ENCODE results near the gene CCNE1.

Gene CCNE1

GRCh38 chr19:29769997-29770396, 41.8 kb upstream of the CCNE1 start:
- Histone ChIP-seq H3K4me3 (ENCODE audit: control insufficient read depth in 1 of 7, extremely low read depth in 1 of 7, insufficient read depth in 4 of 7, low read depth in 2 of 7, low read length in 6 of 7) (no peak overlapping the region), H3K9me3 (ENCODE audit: control extremely low read depth in 1 of 5, control insufficient read depth in 4 of 5, insufficient read depth in 2 of 5, low read depth in 1 of 5, low read length in 4 of 5) (no peaks in the 10 kb centered on the region), H3K4me1 (ENCODE audit: control extremely low read depth in 1 of 4, control insufficient read depth in 4 of 4, insufficient read depth in 4 of 4, low read length in 3 of 4) (peaks cover 0 to 10% (median 7%) of the 10 kb centered on the region in 4 experiments), H3K27ac (ENCODE audit: insufficient read depth in 1 of 2, low read depth in 1 of 2, low read length in 2 of 2, poor library complexity in 1 of 2, severe bottlenecking in 2 of 2) (no peak overlapping the region), H3K27me3 (replicated peaks in 2 of 5; ENCODE audit: control insufficient read depth in 4 of 5, insufficient read depth in 5 of 5, low read length in 4 of 5) (no peaks in the 10 kb centered on the region), H3K36me3 (ENCODE audit: control insufficient read depth in 4 of 4, insufficient read depth in 4 of 4, low read length in 3 of 4) (no peaks in the 10 kb centered on the region)
- no peak for DNase-seq
- ChIA-PET POLR2A (interaction anchor here (0.7 kb wide), 1 partner anchor 16 kb away, joined by 3 read pairs; no protein-coding TSS in a partner anchor), CTCF (interaction anchor here (1.2 to 5.3 kb wide), 4 partner anchors 11 to 87 kb away, joined by 3 to 37 read pairs (median 4); no protein-coding TSS in a partner anchor)
- WGBS (ENCODE audit: insufficient coverage): 95% methylated on average over 7 of the region's 8 CpGs

GRCh38 chr19:29770648-29771047, 41.1 kb upstream of the CCNE1 start:
- Histone ChIP-seq H3K9me3 (ENCODE audit: control extremely low read depth in 1 of 5, control insufficient read depth in 4 of 5, insufficient read depth in 2 of 5, low read depth in 1 of 5, low read length in 4 of 5) (no peaks in the 10 kb centered on the region), H3K36me3 (ENCODE audit: control insufficient read depth in 4 of 4, insufficient read depth in 4 of 4, low read length in 3 of 4) (no peaks in the 10 kb centered on the region), H3K4me3 (ENCODE audit: control insufficient read depth in 1 of 7, extremely low read depth in 1 of 7, insufficient read depth in 4 of 7, low read depth in 2 of 7, low read length in 6 of 7) (no peak overlapping the region), H3K27me3 (replicated peaks in 2 of 5; ENCODE audit: control insufficient read depth in 4 of 5, insufficient read depth in 5 of 5, low read length in 4 of 5) (no peaks in the 10 kb centered on the region), H3K27ac (ENCODE audit: insufficient read depth in 1 of 2, low read depth in 1 of 2, low read length in 2 of 2, poor library complexity in 1 of 2, severe bottlenecking in 2 of 2) (no peak overlapping the region), H3K4me1 (ENCODE audit: control extremely low read depth in 1 of 4, control insufficient read depth in 4 of 4, insufficient read depth in 4 of 4, low read length in 3 of 4) (peaks cover 0 to 17% (median 14%) of the 10 kb centered on the region in 4 experiments)
- POLR2A ChIA-PET: no interaction called here
- no peak for DNase-seq
- CTCF ChIA-PET: interaction anchor here (1.0 to 5.3 kb wide), 6 partner anchors 12 to 108 kb away, joined by 3 to 37 read pairs (median 5); no protein-coding TSS in a partner anchor
- 86% methylated on average over 4 of the region's 7 CpGs for WGBS (ENCODE audit: insufficient coverage)

GRCh38 chr19:29771708-29772414, 39.9 kb upstream of the CCNE1 start:
- H3K4me1 ChIP-seq (ENCODE audit: control extremely low read depth in 1 of 4, control insufficient read depth in 4 of 4, insufficient read depth in 4 of 4, low read length in 3 of 4): peaks cover 0 to 18% (median 15%) of the 10 kb centered on the region in 4 experiments
- H3K4me3 ChIP-seq (ENCODE audit: control insufficient read depth in 1 of 7, extremely low read depth in 1 of 7, insufficient read depth in 4 of 7, low read depth in 2 of 7, low read length in 6 of 7): no peak overlapping the region
- ChIA-PET POLR2A (no interaction called here), CTCF (interaction anchor here (0.6 to 5.3 kb wide), 15 partner anchors 8 to 876 kb away, joined by 3 to 37 read pairs (median 4); no protein-coding TSS in a partner anchor)
- WGBS (ENCODE audit: insufficient coverage): 42% methylated on average over 8 of the region's 14 CpGs
- no peaks in the 10 kb centered on the region for H3K27me3 ChIP-seq (replicated peaks in 2 of 5; ENCODE audit: control insufficient read depth in 4 of 5, insufficient read depth in 5 of 5, low read length in 4 of 5)
- no peaks in the 10 kb centered on the region for H3K36me3 ChIP-seq (ENCODE audit: control insufficient read depth in 4 of 4, insufficient read depth in 4 of 4, low read length in 3 of 4)
- no peaks in the 10 kb centered on the region for H3K9me3 ChIP-seq (ENCODE audit: control extremely low read depth in 1 of 5, control insufficient read depth in 4 of 5, insufficient read depth in 2 of 5, low read depth in 1 of 5, low read length in 4 of 5)
- no peak overlapping the region for H3K27ac ChIP-seq (ENCODE audit: insufficient read depth in 1 of 2, low read depth in 1 of 2, low read length in 2 of 2, poor library complexity in 1 of 2, severe bottlenecking in 2 of 2)
- DNase-seq: peak; percentile 31 to 63 (median 50)

- CTCF ChIA-PET: interaction anchor here (0.6 to 2.4 kb wide), 7 partner anchors 13 to 106 kb away, joined by 3 to 10 read pairs (median 4); no protein-coding TSS in a partner anchor
- Histone ChIP-seq H3K4me1 (ENCODE audit: control extremely low read depth in 1 of 4, control insufficient read depth in 4 of 4, insufficient read depth in 4 of 4, low read length in 3 of 4) (peaks cover 0 to 18% (median 15%) of the 10 kb centered on the region in 4 experiments), H3K27me3 (replicated peaks in 2 of 5; ENCODE audit: control insufficient read depth in 4 of 5, insufficient read depth in 5 of 5, low read length in 4 of 5) (no peaks in the 10 kb centered on the region), H3K9me3 (ENCODE audit: control extremely low read depth in 1 of 5, control insufficient read depth in 4 of 5, insufficient read depth in 2 of 5, low read depth in 1 of 5, low read length in 4 of 5) (no peaks in the 10 kb centered on the region), H3K27ac (ENCODE audit: insufficient read depth in 1 of 2, low read depth in 1 of 2, low read length in 2 of 2, poor library complexity in 1 of 2, severe bottlenecking in 2 of 2) (no peak overlapping the region), H3K4me3 (ENCODE audit: control insufficient read depth in 1 of 7, extremely low read depth in 1 of 7, insufficient read depth in 4 of 7, low read depth in 2 of 7, low read length in 6 of 7) (no peak overlapping the region), H3K36me3 (ENCODE audit: control insufficient read depth in 4 of 4, insufficient read depth in 4 of 4, low read length in 3 of 4) (no peaks in the 10 kb centered on the region)
- POLR2A ChIA-PET: no interaction called here
- 98% methylated on average over 6 of the region's 6 CpGs for WGBS (ENCODE audit: insufficient coverage)
- DNase-seq: no peak
Observed at GRCh38 chr19:29772696-29773095, 39.1 kb upstream of the CCNE1 start.

- 95% methylated on average over 6 of the region's 8 CpGs for WGBS (ENCODE audit: insufficient coverage)
Observed at GRCh38 chr19:29773141-29773540, 38.6 kb upstream of the CCNE1 start.

GRCh38 chr19:29774126-29774525, 37.7 kb upstream of the CCNE1 start:
- no peaks in the 10 kb centered on the region for H3K9me3 ChIP-seq (ENCODE audit: control extremely low read depth in 1 of 5, control insufficient read depth in 4 of 5, insufficient read depth in 2 of 5, low read depth in 1 of 5, low read length in 4 of 5)
- H3K4me3 ChIP-seq (ENCODE audit: control insufficient read depth in 1 of 7, extremely low read depth in 1 of 7, insufficient read depth in 4 of 7, low read depth in 2 of 7, low read length in 6 of 7): no peak overlapping the region
- WGBS (ENCODE audit: insufficient coverage): 100% methylated on average over 4 of the region's 6 CpGs
- POLR2A ChIA-PET: interaction anchor here (0.6 kb wide), 1 partner anchor 201 kb away, joined by 3 read pairs; no protein-coding TSS in a partner anchor
- CTCF ChIA-PET: interaction anchor here (0.8 to 1.4 kb wide), 3 partner anchors 13 to 24 kb away, joined by 3 to 4 read pairs (median 3); no protein-coding TSS in a partner anchor
- no peaks in the 10 kb centered on the region for H3K27me3 ChIP-seq (replicated peaks in 2 of 5; ENCODE audit: control insufficient read depth in 4 of 5, insufficient read depth in 5 of 5, low read length in 4 of 5)
- no peak for DNase-seq
- H3K36me3 ChIP-seq (ENCODE audit: control insufficient read depth in 4 of 4, insufficient read depth in 4 of 4, low read length in 3 of 4): no peaks in the 10 kb centered on the region
- H3K4me1 ChIP-seq (ENCODE audit: control extremely low read depth in 1 of 4, control insufficient read depth in 4 of 4, insufficient read depth in 4 of 4, low read length in 3 of 4): peaks cover 0 to 18% (median 15%) of the 10 kb centered on the region in 4 experiments
- H3K27ac ChIP-seq (ENCODE audit: insufficient read depth in 1 of 2, low read depth in 1 of 2, low read length in 2 of 2, poor library complexity in 1 of 2, severe bottlenecking in 2 of 2): no peak overlapping the region

More at GRCh38 chr19:29773141-29773540, 38.6 kb upstream of the CCNE1 start:
- no peaks in the 10 kb centered on the region for H3K36me3 ChIP-seq (ENCODE audit: control insufficient read depth in 4 of 4, insufficient read depth in 4 of 4, low read length in 3 of 4)
- ChIA-PET POLR2A (no interaction called here), CTCF (interaction anchor here (0.6 to 2.4 kb wide), 7 partner anchors 16 to 106 kb away, joined by 3 to 10 read pairs (median 4); no protein-coding TSS in a partner anchor)
- peaks cover 0 to 18% (median 15%) of the 10 kb centered on the region in 4 experiments for H3K4me1 ChIP-seq (ENCODE audit: control extremely low read depth in 1 of 4, control insufficient read depth in 4 of 4, insufficient read depth in 4 of 4, low read length in 3 of 4)
- H3K4me3 ChIP-seq (ENCODE audit: control insufficient read depth in 1 of 7, extremely low read depth in 1 of 7, insufficient read depth in 4 of 7, low read depth in 2 of 7, low read length in 6 of 7): no peak overlapping the region
- no peaks in the 10 kb centered on the region for H3K27me3 ChIP-seq (replicated peaks in 2 of 5; ENCODE audit: control insufficient read depth in 4 of 5, insufficient read depth in 5 of 5, low read length in 4 of 5)
- no peak for DNase-seq
- no peaks in the 10 kb centered on the region for H3K9me3 ChIP-seq (ENCODE audit: control extremely low read depth in 1 of 5, control insufficient read depth in 4 of 5, insufficient read depth in 2 of 5, low read depth in 1 of 5, low read length in 4 of 5)
- H3K27ac ChIP-seq (ENCODE audit: insufficient read depth in 1 of 2, low read depth in 1 of 2, low read length in 2 of 2, poor library complexity in 1 of 2, severe bottlenecking in 2 of 2): no peak overlapping the region

- Histone ChIP-seq H3K9me3 (ENCODE audit: control extremely low read depth in 1 of 5, control insufficient read depth in 4 of 5, insufficient read depth in 2 of 5, low read depth in 1 of 5, low read length in 4 of 5) (no peaks in the 10 kb centered on the region), H3K27ac (ENCODE audit: insufficient read depth in 1 of 2, low read depth in 1 of 2, low read length in 2 of 2, poor library complexity in 1 of 2, severe bottlenecking in 2 of 2) (no peak overlapping the region), H3K36me3 (ENCODE audit: control insufficient read depth in 4 of 4, insufficient read depth in 4 of 4, low read length in 3 of 4) (no peaks in the 10 kb centered on the region), H3K27me3 (replicated peaks in 2 of 5; ENCODE audit: control insufficient read depth in 4 of 5, insufficient read depth in 5 of 5, low read length in 4 of 5) (no peaks in the 10 kb centered on the region), H3K4me3 (ENCODE audit: control insufficient read depth in 1 of 7, extremely low read depth in 1 of 7, insufficient read depth in 4 of 7, low read depth in 2 of 7, low read length in 6 of 7) (no peak overlapping the region), H3K4me1 (ENCODE audit: control extremely low read depth in 1 of 4, control insufficient read depth in 4 of 4, insufficient read depth in 4 of 4, low read length in 3 of 4) (peaks cover 0 to 18% (median 13%) of the 10 kb centered on the region in 4 experiments)
- WGBS (ENCODE audit: insufficient coverage): 94% methylated on average over 6 of the region's 6 CpGs
- DNase-seq: no peak
- ChIA-PET CTCF (interaction anchor here (0.6 to 2.0 kb wide), 8 partner anchors 9 to 302 kb away, joined by 3 to 7 read pairs (median 3); no protein-coding TSS in a partner anchor), POLR2A (no interaction called here)
Observed at GRCh38 chr19:29777781-29778309, 33.9 kb upstream of the CCNE1 start.

Measured in common myeloid progenitor, CD34-positive (primary cell).